ENCODE data around the gene NXPE2. TPM values are rescaled to one million over a fixed set of nuclear protein-coding genes. Genes with fewer than 3 reads are reported as not detected.
"Not testable (repeated sequence)": the region's sequence is repeated elsewhere in the genome, so short reads cannot be mapped to it uniquely, and the experiment has no call there.

Gene NXPE2
- not detected for total RNA-seq (ENCODE audit: unreplicated experiment)
- long read RNA-seq, result 0 reads

GRCh38 chr11:114678125-114679036 lies at the start of gene NXPE2:
Gene NXPE2 (plus strand): TSS chr11:114678527. CDS start chr11:114678576, 49 bp downstream.
- H3K4me1 Mint-ChIP-seq (ENCODE audit: low read depth, unreplicated experiment), result no peaks in the 10 kb centered on the region
- H3K36me3 Mint-ChIP-seq (ENCODE audit: unreplicated experiment), result peaks cover under 1% of the 10 kb centered on the region
- H3K4me3 Mint-ChIP-seq (ENCODE audit: unreplicated experiment), result no peak within 1 kb of the TSS
- peaks cover 2% of the 10 kb centered on the region for H3K27me3 Mint-ChIP-seq (ENCODE audit: unreplicated experiment)
- H3K9me3 Mint-ChIP-seq (ENCODE audit: unreplicated experiment), result no peaks in the 10 kb centered on the region
- no peak for TF ChIP-seq CTCF (IDR thresholded peaks at IDR 0.05; ENCODE audit: partially characterized antibody, unreplicated experiment)
- no peak for DNase-seq
- H3K27ac Mint-ChIP-seq (ENCODE audit: unreplicated experiment), result no peak within 1 kb of the TSS

- not testable (repeated sequence) for H3K4me1 Mint-ChIP-seq (ENCODE audit: low read depth, unreplicated experiment); H3K36me3 Mint-ChIP-seq (ENCODE audit: unreplicated experiment); H3K27ac Mint-ChIP-seq (ENCODE audit: unreplicated experiment); DNase-seq; H3K27me3 Mint-ChIP-seq (ENCODE audit: unreplicated experiment); H3K9me3 Mint-ChIP-seq (ENCODE audit: unreplicated experiment); H3K4me3 Mint-ChIP-seq (ENCODE audit: unreplicated experiment)
Observed at GRCh38 chr11:114631445-114631965, 46.8 kb upstream of the NXPE2 start.

- not testable (repeated sequence) for H3K27ac Mint-ChIP-seq (ENCODE audit: unreplicated experiment); H3K27me3 Mint-ChIP-seq (ENCODE audit: unreplicated experiment); H3K36me3 Mint-ChIP-seq (ENCODE audit: unreplicated experiment); H3K9me3 Mint-ChIP-seq (ENCODE audit: unreplicated experiment); H3K4me3 Mint-ChIP-seq (ENCODE audit: unreplicated experiment); DNase-seq; H3K4me1 Mint-ChIP-seq (ENCODE audit: low read depth, unreplicated experiment)
Observed at GRCh38 chr11:114639440-114639839, 38.9 kb upstream of the NXPE2 start.

GRCh38 chr11:114650661-114651060 lies 27.7 kb upstream of the NXPE2 start:
- peaks cover 4% of the 10 kb centered on the region for H3K27me3 Mint-ChIP-seq (ENCODE audit: unreplicated experiment)
- H3K4me3 Mint-ChIP-seq (ENCODE audit: unreplicated experiment), result no peak overlapping the region
- no peaks in the 10 kb centered on the region for H3K36me3 Mint-ChIP-seq (ENCODE audit: unreplicated experiment)
- no peak overlapping the region for H3K27ac Mint-ChIP-seq (ENCODE audit: unreplicated experiment)
- no peak for DNase-seq
- H3K4me1 Mint-ChIP-seq (ENCODE audit: low read depth, unreplicated experiment), result no peaks in the 10 kb centered on the region
- no peaks in the 10 kb centered on the region for H3K9me3 Mint-ChIP-seq (ENCODE audit: unreplicated experiment)
- no peak for TF ChIP-seq CTCF (IDR thresholded peaks at IDR 0.05; ENCODE audit: partially characterized antibody, unreplicated experiment)

- TF ChIP-seq CTCF (IDR thresholded peaks at IDR 0.05; ENCODE audit: partially characterized antibody, unreplicated experiment), result no peak
- H3K27me3 Mint-ChIP-seq (ENCODE audit: unreplicated experiment), result peaks cover 4% of the 10 kb centered on the region
- no peak overlapping the region for H3K27ac Mint-ChIP-seq (ENCODE audit: unreplicated experiment)
- H3K4me3 Mint-ChIP-seq (ENCODE audit: unreplicated experiment), result no peak overlapping the region
- no peaks in the 10 kb centered on the region for H3K4me1 Mint-ChIP-seq (ENCODE audit: low read depth, unreplicated experiment)
- DNase-seq, result no peak
- H3K9me3 Mint-ChIP-seq (ENCODE audit: unreplicated experiment), result no peaks in the 10 kb centered on the region
- no peaks in the 10 kb centered on the region for H3K36me3 Mint-ChIP-seq (ENCODE audit: unreplicated experiment)
Observed at GRCh38 chr11:114651145-114651718, 27.1 kb upstream of the NXPE2 start.

GRCh38 chr11:114653148-114653547 lies 25.2 kb upstream of the NXPE2 start:
- DNase-seq, result no peak
- H3K9me3 Mint-ChIP-seq (ENCODE audit: unreplicated experiment), result no peaks in the 10 kb centered on the region
- peaks cover 4% of the 10 kb centered on the region for H3K27me3 Mint-ChIP-seq (ENCODE audit: unreplicated experiment)
- no peaks in the 10 kb centered on the region for H3K4me1 Mint-ChIP-seq (ENCODE audit: low read depth, unreplicated experiment)
- no peak overlapping the region for H3K27ac Mint-ChIP-seq (ENCODE audit: unreplicated experiment)
- no peak overlapping the region for H3K4me3 Mint-ChIP-seq (ENCODE audit: unreplicated experiment)
- no peak for TF ChIP-seq CTCF (IDR thresholded peaks at IDR 0.05; ENCODE audit: partially characterized antibody, unreplicated experiment)
- no peaks in the 10 kb centered on the region for H3K36me3 Mint-ChIP-seq (ENCODE audit: unreplicated experiment)
